Brain microvascular endothelial cell (primary cell): ENCODE results near the gene ANKRD11.

Experiments
- DNase-seq: peaks from one replicate; pipeline ENCODE4 v3.0.0-alpha.2; 2020
- H3K27ac ChIP-seq: fragments of 250-450 bp; sonication (Bioruptor Pico); 2 replicates; pipeline ENCODE4 v1.5.1; 2020; ENCODE audit warnings: mild to moderate bottlenecking, moderate library complexity
- H3K27me3 ChIP-seq: fragments of 250-450 bp; sonication (Bioruptor Pico); replicated peaks from 2 replicates; pipeline ENCODE4 v1.5.1; 2020; ENCODE audit warnings: mild to moderate bottlenecking
- H3K36me3 ChIP-seq: fragments of 250-450 bp; sonication (Bioruptor Pico); replicated peaks from 2 replicates; pipeline ENCODE4 v1.5.1; 2020; ENCODE audit warnings: mild to moderate bottlenecking
- H3K4me3 ChIP-seq: 2 replicates; pipeline ENCODE4 v1.5.1; 2011; ENCODE audit warnings: low read depth, mild to moderate bottlenecking, control low read depth, low read length, moderate library complexity
- in situ Hi-C: cut with HindIII; loops from 2 replicates; pipeline ENCODE4 v1.10.0; 2017; ENCODE audit warnings: low sequenced_read_pairs, low pct_ligation_motif_present
- TF ChIP-seq, protein P1 (sequence below): IDR thresholded peaks from 2 replicates; pipeline ENCODE4 v1.5.1; 2011; ENCODE audit warnings: low read depth, mild to moderate bottlenecking, moderate library complexity, low read length, control low read depth, inconsistent platforms; ENCODE audit errors: missing control alignments

Gene ANKRD11

DNA sequence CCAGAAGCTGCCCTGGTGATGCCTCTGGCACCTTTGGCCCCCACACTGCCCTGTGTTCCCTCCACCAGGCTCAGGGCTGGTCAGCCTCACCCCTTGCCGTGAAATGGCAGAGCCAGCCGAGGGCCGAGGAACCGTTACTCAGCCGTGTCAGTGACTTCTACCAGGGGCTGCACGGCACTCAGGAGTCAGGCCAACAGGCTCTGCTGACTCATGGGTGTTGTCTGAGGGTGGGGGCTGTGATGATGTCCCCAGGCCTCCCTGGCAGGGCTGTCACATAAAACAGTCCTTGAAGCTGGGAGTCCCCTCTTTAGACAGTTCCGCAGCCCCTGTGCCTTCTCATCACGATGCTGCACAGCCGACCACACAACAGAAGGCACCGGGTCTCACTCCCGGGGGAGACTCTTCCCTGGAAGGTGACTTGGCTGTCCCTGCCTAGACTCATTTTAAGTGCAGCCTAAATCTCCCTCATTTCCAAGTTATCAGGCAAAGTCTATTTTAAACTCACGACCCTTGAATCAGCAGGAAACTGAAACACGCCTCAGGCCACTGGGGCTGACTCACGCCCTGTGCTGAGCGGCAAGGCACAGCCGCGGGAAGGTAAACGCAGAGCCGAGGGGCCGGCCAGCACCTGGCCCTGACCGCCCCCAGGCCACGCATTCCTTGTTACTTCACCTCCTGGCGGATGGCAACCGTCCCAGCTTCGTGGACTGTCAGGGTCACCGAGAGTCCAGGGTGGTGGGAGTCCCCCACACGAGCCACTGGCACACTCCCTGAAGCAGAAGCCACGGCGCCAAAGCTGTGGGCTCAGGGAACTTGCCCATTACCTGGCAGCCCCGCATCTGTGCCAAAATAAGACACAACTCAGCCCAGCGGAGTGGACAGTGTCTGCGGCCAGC, 170.2 kb downstream of the ANKRD11 start:
- Histone ChIP-seq H3K36me3 (peaks cover 11% of the 10 kb centered on the region), H3K27ac (peak overlapping the region; percentile 90), H3K4me3 (peak overlapping the region; percentile 26)

GRCh38 chr16:89319631-89319885, 170.8 kb downstream of the ANKRD11 start:
- TF ChIP-seq, protein P1, sequence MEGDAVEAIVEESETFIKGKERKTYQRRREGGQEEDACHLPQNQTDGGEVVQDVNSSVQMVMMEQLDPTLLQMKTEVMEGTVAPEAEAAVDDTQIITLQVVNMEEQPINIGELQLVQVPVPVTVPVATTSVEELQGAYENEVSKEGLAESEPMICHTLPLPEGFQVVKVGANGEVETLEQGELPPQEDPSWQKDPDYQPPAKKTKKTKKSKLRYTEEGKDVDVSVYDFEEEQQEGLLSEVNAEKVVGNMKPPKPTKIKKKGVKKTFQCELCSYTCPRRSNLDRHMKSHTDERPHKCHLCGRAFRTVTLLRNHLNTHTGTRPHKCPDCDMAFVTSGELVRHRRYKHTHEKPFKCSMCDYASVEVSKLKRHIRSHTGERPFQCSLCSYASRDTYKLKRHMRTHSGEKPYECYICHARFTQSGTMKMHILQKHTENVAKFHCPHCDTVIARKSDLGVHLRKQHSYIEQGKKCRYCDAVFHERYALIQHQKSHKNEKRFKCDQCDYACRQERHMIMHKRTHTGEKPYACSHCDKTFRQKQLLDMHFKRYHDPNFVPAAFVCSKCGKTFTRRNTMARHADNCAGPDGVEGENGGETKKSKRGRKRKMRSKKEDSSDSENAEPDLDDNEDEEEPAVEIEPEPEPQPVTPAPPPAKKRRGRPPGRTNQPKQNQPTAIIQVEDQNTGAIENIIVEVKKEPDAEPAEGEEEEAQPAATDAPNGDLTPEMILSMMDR: no peak
- Histone ChIP-seq H3K27me3 (no peaks in the 10 kb centered on the region), H3K27ac (peak overlapping the region; percentile 90), H3K4me3 (peak overlapping the region; percentile 26), H3K36me3 (peaks cover 14% of the 10 kb centered on the region)
- DNase-seq: no peak
- in situ Hi-C loops: no loop called here

More for the DNA sequence above, 170.2 kb downstream of the ANKRD11 start:
- in situ Hi-C loops: no loop called here
- no peaks in the 10 kb centered on the region for H3K27me3 ChIP-seq
- DNase-seq: peak; percentile 77
- TF ChIP-seq, protein P1: no peak

DNA sequence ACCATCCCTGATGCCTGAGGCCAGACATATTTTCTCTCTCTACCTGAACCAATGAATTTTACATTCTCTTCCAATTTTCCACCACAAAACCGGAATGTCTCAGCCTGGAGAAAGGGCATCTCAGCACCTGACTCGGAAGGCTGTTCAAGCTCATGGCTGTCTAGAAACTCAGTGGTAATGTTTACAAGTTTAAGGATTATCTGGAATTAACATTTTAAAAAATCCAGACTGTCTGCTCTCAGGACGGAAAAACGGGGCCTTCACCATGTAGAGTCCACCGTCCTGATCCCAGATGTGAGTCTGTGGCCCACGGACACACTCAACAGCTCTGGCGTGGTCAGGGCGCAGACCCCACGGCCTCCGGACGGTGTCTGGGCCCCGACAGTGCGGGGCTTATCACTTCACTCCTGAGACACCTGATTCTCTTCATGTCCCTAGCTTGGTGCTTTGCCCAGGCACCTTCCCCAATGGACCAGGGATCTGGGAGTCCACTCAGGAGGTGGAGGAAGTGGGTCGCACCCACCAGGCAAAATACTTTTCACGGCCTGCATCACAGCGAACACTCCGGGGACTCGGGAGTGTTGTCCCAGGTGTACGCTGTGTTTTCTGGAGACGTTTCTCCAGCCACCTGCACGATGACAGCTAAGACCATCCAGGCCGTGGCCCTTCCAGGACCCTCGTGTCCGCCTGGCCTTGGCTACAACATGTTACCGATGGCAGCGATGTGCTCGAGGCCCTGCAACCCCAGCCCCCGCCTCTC, 171.3 kb downstream of the ANKRD11 start:
- Histone ChIP-seq H3K4me3 (no peak overlapping the region), H3K27ac (peak overlapping the region; percentile 90), H3K36me3 (peaks cover 13% of the 10 kb centered on the region), H3K27me3 (no peaks in the 10 kb centered on the region)
- no peak for DNase-seq
- in situ Hi-C loops: no loop called here
- TF ChIP-seq, protein P1: no peak

- H3K4me3 ChIP-seq: no peak overlapping the region
- H3K36me3 ChIP-seq: peaks cover 12% of the 10 kb centered on the region
- H3K27ac ChIP-seq: no peak overlapping the region
- in situ Hi-C loops: no loop called here
- no peaks in the 10 kb centered on the region for H3K27me3 ChIP-seq
- TF ChIP-seq, protein P1: no peak
- DNase-seq: no peak
Measured at GRCh38 chr16:89318430-89318758, 172.0 kb downstream of the ANKRD11 start.

GRCh38 chr16:89317729-89318429, 172.5 kb downstream of the ANKRD11 start:
- Histone ChIP-seq H3K4me3 (no peak overlapping the region), H3K27ac (no peak overlapping the region), H3K36me3 (peaks cover 12% of the 10 kb centered on the region), H3K27me3 (no peaks in the 10 kb centered on the region)
- TF ChIP-seq, protein P1: no peak
- no peak for DNase-seq
- in situ Hi-C loops: no loop called here
